NOMO-1 (cell line): ENCODE measurements around the gene VWA1.

Source experiments
- DNase-seq, 2 experiments: peaks; one replicate each; lab custom pipeline; 2025; ENCODE audit not compliant: unreplicated experiment in 2 of 2; lab: John Stamatoyannopoulos, UW

The VWA1 gene

GRCh38 chr1:1435106-1435903 is at the start of gene VWA1:
VWA1 (plus strand) TSS chr1:1435690; CDS start chr1:1435749, 59 bp downstream.
- DNase-seq = peak; percentile 11 to 45

GRCh38 chr1:1385931-1386330 is 49.6 kb upstream of the VWA1 start:
- no peak for DNase-seq

- DNase-seq = no peak
These were observed 48.1 kb upstream of the VWA1 start for GRCh38 chr1:1387098-1388077.

GRCh38 chr1:1388078-1388472 is 47.4 kb upstream of the VWA1 start:
- no peak for DNase-seq

GRCh38 chr1:1390675-1391074 is 44.8 kb upstream of the VWA1 start:
- no peak for DNase-seq

- DNase-seq = no peak
These were observed 44.3 kb upstream of the VWA1 start for GRCh38 chr1:1391225-1391624.

GRCh38 chr1:1393014-1393413 is 42.5 kb upstream of the VWA1 start:
- DNase-seq = no peak

- no peak for DNase-seq
These were observed 42.1 kb upstream of the VWA1 start for GRCh38 chr1:1393428-1393827.

- no peak for DNase-seq
These were observed 41.4 kb upstream of the VWA1 start for GRCh38 chr1:1394116-1394515.

- no peak for DNase-seq
These were observed 40.3 kb upstream of the VWA1 start for GRCh38 chr1:1395166-1395565.

- DNase-seq = peak in 1 of 2 experiments; percentile 36
These were observed 37.5 kb upstream of the VWA1 start for GRCh38 chr1:1397839-1398523.

- DNase-seq = no peak
These were observed 36.8 kb upstream of the VWA1 start for GRCh38 chr1:1398677-1399186.

GRCh38 chr1:1399187-1399871 is 36.2 kb upstream of the VWA1 start, which contains the start of gene CCNL2:
CCNL2 (minus strand) TSS chr1:1399335; CDS start chr1:1399306, 29 bp downstream.
- DNase-seq = peak; percentile 97 to 98

GRCh38 chr1:1399872-1400575 is 35.5 kb upstream of the VWA1 start:
- no peak for DNase-seq

GRCh38 chr1:1400576-1401456 is 34.7 kb upstream of the VWA1 start:
- no peak for DNase-seq

- DNase-seq = no peak
These were observed 34.0 kb upstream of the VWA1 start for GRCh38 chr1:1401457-1402010.

- peak; percentile 14 to 16 for DNase-seq
These were observed 33.2 kb upstream of the VWA1 start for GRCh38 chr1:1402072-1402900.
